NCI-H1105 treated with DMSO at 0.1 percent for 48 hours (cell line): Measurements from ENCODE around the gene UCP3.

Source experiments
- DNase-seq: peaks from one replicate; lab custom pipeline; 2025; lab: John Stamatoyannopoulos, UW

UCP3 gene

GRCh38 chr11:73977856-73978519 is 30.9 kb downstream of the UCP3 start:
- no peak for DNase-seq

GRCh38 chr11:73976451-73977151 is 32.3 kb downstream of the UCP3 start:
- no peak for DNase-seq

- no peak for DNase-seq
These were observed 33.5 kb downstream of the UCP3 start for GRCh38 chr11:73975479-73975757.

- no peak for DNase-seq
These were observed 34.0 kb downstream of the UCP3 start for GRCh38 chr11:73974604-73975478.

- no peak for DNase-seq
These were observed 36.0 kb downstream of the UCP3 start for GRCh38 chr11:73972620-73973449.

- DNase-seq = no peak
These were observed 36.7 kb downstream of the UCP3 start for GRCh38 chr11:73972187-73972586.

GRCh38 chr11:73971175-73971719 is 37.6 kb downstream of the UCP3 start:
- DNase-seq = no peak

GRCh38 chr11:73969991-73970800 is 38.7 kb downstream of the UCP3 start:
- DNase-seq = no peak

GRCh38 chr11:73969091-73969490 is 39.8 kb downstream of the UCP3 start:
- DNase-seq = no peak

GRCh38 chr11:73968356-73968966 is 40.4 kb downstream of the UCP3 start:
- no peak for DNase-seq

GRCh38 chr11:73965764-73966121 is 43.1 kb downstream of the UCP3 start:
- DNase-seq = no peak

- DNase-seq = no peak
These were observed 43.7 kb downstream of the UCP3 start for GRCh38 chr11:73965076-73965763.

GRCh38 chr11:73963861-73964260 is 45.0 kb downstream of the UCP3 start:
- DNase-seq = no peak

GRCh38 chr11:73962101-73962705 is 46.7 kb downstream of the UCP3 start:
- DNase-seq = no peak

GRCh38 chr11:73961321-73961720 is 47.6 kb downstream of the UCP3 start:
- no peak for DNase-seq

- no peak for DNase-seq
These were observed 50.3 kb downstream of the UCP3 start for GRCh38 chr11:73958521-73959141.

GRCh38 chr11:73957654-73958361 is 51.1 kb downstream of the UCP3 start:
- no peak for DNase-seq

GRCh38 chr11:73956876-73957653 is 51.8 kb downstream of the UCP3 start:
- DNase-seq = no peak
